NCI-H1048 (cell line): ENCODE results near the gene C2orf72.
"Not testable (repeated sequence)": the region's sequence is repeated elsewhere in the genome, so short reads cannot be mapped to it uniquely, and the experiment has no call there.

Experiments used
- DNase-seq: peaks from one replicate; lab custom pipeline; 2025; lab: John Stamatoyannopoulos, UW

Gene C2orf72

GRCh38 chr2:231046916-231047273 lies 9.6 kb downstream of the C2orf72 start:
- no peak for DNase-seq

- DNase-seq, result no peak
Observed at GRCh38 chr2:231047274-231047922, 10.1 kb downstream of the C2orf72 start.

DNA sequence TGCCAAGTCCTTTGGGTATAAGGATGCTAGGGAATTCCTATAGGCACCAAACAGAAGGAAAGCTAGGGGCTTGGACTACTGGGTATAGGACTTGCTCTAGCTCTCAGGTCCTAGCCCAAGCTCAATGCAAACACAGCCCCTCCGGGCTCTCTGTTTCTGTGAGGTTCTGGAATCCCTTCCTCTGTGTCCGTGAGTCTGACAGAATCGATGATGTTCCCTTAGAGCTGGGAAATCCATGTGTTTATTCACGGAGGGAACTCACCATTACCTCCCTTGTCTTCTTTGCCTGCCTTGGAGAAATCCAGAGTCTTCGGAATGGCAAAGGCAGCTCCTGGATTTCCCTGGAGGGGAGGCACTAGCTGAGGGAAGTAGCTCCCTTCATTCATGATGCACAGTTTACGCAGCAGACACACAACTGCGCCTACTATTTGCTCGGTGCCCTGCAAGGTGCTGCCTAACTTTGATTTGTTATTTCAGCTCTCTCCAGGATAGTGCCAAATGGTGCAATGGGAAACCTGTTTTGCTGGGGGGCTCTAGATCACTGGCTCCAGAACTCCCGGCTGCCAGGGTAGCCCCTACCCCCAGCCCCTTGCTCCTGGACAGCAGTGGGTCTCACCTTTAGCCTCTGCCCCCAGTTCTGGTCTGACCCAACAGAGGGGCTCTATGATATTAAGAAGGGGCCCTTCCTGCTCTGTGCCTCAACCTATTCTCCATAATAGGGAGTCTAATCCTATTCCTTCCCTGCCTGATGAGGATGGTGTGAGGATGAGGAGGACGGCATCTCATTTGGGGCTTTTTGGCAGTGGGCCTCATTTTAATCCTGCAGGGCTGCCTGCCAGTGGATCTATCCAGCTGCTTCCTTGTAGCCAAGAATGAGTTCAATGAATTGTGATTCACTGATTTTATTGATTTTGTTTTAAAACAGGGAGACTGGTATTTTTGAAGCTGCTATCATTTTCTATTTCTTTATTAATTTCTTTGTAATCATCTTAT lies 10.9 kb downstream of the C2orf72 start:
- no peak for DNase-seq

- no peak for DNase-seq
Observed at GRCh38 chr2:231049286-231050017, 12.1 kb downstream of the C2orf72 start.

DNA sequence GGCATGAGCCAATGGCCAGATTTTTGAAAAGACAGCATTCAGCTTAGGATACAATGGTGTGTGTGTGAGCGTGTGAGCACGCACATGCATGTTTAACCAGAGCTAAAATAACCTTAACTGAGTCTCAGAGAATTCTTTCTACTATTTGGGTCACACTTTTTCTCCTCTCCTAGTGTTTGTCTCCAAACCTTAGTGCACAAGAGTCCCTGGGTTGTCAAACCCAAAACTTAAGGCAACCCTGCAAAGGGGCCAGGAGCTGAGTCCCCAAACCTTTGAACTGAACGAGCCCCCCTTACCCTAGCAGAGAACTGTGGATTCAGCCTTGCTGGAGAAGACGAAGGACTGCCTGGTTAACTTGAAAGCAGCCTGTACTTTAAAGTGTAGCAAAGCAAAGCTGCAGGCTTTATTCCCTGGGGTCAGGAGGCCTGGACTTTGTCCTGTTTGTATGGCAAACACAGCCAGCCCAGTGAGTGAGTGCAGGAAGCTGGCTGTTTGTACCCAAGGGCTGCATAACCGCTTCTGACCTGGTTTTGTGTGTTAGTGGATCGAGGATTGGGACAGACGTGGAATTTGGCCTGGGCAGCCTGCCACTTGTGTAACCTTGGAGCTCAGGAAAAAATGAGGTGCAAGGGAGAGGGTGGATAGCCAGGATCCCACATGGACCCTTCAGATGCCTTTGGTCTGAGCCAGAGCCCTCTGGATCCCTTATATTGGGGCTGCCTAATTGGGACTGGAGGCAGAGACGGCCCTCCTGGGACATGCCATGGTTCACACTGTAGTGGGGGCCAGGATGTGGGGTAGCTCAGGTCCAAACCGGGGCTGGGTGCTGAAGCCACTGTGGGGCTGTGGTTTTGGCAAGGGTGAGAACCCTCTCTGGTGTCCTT lies 12.9 kb downstream of the C2orf72 start:
- DNase-seq, result no peak

DNA sequence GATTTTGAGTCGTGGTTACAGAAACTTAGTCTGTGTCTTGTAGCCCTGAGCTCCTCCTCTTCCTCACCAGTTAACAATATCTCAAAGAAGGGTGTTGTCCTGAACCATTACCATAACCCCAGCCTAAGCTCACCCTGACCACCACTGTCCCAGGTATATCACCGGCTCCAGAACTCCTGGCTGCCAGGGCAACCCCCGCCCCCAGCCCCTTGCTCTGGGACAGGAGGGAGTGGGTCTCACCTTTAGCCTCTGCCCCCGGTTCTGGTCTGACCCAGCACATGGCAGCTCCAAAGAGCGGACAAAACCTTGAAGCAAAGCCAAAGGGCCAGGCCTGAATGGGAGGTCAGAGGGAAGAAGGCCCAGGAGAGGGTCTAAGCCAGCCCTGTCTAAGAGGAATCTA lies 13.8 kb downstream of the C2orf72 start:
- DNase-seq, result no peak

DNA sequence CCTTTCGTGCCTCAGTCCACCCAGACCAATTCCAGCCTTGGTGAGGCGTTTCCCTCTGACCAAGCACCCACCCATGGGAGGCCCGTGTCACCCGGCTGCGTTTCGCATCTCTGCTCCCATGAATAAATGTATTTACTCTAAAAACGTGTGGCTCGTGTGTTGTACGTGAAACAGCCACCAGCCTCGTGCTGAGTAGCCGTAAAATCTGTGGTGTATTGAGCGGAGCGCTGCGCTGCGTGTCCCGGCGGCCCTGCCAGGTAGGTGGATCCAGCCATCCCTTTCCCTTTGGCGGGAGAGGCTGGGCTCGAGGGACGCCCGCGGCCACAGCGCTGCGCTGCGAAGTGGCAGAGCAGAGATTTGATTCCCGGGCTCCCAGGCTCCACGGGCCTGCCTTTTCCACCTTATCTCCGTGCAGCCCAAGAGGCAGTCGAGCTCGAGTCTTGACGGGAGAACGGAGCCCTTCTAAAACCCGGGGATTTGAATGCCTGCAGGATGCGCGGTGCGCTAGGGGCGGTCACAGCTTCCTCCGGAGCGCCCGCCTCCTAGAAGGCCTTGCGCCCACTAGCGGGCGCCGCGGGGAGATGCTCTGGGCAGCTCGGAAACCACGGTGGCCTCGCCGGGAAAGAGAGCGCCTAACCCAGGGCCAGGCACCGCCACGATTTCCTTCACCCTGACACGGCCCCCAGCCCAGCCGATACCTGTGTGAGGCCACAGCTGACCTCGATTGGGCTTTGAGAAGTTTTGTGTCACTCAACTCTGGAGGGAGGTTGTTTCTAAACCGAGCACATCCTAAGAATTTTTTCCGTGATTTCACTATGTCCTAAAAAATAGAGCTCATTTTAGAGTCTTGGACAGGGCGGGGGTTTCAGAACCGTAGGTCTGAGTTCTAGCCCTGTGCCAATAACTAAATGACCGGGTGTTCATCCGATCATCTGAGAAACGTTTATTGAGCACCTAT lies 15.4 kb downstream of the C2orf72 start:
- DNase-seq, result peak; percentile 55

DNA sequence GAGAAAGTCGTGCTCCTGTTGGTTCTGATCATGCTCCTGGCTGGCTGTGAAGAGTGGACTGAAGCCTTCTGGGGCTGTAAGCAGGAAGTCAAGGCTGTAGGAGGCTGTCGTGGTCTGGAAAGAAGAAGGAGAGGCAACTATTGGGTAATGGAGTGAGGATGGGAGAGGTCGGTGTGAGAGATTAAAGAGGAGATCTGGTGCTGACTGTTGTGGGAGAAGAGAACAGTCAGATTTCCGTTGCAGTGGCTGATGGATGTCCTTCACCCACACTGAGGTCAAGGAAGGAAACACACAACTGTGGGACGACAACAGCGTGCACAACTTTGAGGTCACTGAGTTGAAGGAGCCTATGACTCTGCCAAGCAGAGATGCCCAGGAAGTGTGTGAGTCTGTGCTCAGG lies 16.5 kb downstream of the C2orf72 start:
- DNase-seq, result no peak

- DNase-seq, result peak; percentile 55
Observed at GRCh38 chr2:231056453-231057416, 19.4 kb downstream of the C2orf72 start, which contains the start of gene PSMD1. Gene PSMD1 (plus strand): TSS chr2:231056867. CDS start chr2:231057026, 159 bp downstream.

DNA sequence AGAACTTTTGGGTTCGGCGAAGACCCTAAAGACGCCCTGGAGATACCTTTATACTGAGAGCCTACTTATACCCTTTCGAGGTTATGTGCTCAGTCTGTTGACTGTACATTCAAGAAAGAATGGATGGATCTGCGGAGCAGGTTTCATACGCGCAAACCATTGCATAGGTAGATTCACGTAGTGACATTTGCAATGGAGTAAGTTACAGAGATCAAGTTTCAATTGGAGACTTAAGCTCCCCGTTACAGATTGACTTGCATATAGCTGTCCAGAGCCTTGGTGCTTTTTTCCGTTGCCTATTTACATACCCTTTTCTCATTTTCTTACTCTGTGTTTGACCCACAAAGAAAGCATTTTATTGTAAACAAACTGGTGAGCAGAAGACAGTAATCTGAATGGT lies 20.3 kb downstream of the C2orf72 start:
- DNase-seq, result no peak

- DNase-seq, result no peak
Observed at GRCh38 chr2:231058761-231059550, 21.6 kb downstream of the C2orf72 start.

- DNase-seq, result no peak
Observed at GRCh38 chr2:231059756-231060155, 22.4 kb downstream of the C2orf72 start.

DNA sequence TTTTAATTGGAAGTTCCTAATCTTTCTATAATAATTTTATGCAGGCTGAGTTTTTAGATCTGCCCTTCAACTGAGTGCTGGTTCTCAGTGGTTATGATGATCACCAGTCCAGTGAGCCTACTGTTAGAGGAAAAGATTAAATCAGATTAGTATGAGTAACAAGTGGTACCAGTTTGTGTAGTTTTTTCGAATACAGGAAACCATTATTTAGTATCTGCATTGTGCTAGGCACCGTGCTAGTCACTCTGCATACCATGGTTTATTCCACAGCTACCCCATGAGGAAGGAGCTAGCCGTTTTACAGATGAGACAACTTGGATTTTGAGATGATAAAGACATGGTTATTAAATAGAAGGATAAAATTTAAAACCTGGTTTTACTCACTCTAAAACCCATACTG lies 25.5 kb downstream of the C2orf72 start:
- DNase-seq, result no peak

- DNase-seq, result no peak
Observed at GRCh38 chr2:231063347-231063746, 26.0 kb downstream of the C2orf72 start.

GRCh38 chr2:231065966-231066365 lies 28.6 kb downstream of the C2orf72 start:
- DNase-seq, result no peak

DNA sequence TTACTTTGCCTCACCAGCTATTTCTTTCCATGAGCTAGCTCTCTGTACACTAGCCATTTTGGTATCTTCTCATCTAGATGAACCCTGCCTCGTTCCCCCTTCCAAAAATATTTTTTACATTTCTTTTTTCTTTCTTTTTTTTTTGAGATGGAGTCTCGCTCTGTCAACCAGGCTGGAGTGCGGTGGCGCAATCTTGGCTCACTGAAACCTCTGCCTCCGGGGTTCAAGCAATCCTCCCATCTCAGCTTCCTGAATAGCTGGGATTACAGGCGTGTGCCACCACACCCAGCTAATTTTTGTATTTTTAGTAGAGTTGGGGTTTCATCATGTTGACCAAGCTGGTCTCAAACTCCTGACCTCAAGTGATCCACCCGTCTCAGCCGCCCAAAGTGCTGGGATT lies 30.2 kb downstream of the C2orf72 start:
- DNase-seq, result not testable (repeated sequence)

GRCh38 chr2:231068525-231069222 lies 31.4 kb downstream of the C2orf72 start:
- no peak for DNase-seq
